ENCODE data around the gene XXYLT1.
"Not testable (repeated sequence)": the region's sequence is repeated elsewhere in the genome, so short reads cannot be mapped to it uniquely, and the experiment has no call there.

XXYLT1 gene

DNA sequence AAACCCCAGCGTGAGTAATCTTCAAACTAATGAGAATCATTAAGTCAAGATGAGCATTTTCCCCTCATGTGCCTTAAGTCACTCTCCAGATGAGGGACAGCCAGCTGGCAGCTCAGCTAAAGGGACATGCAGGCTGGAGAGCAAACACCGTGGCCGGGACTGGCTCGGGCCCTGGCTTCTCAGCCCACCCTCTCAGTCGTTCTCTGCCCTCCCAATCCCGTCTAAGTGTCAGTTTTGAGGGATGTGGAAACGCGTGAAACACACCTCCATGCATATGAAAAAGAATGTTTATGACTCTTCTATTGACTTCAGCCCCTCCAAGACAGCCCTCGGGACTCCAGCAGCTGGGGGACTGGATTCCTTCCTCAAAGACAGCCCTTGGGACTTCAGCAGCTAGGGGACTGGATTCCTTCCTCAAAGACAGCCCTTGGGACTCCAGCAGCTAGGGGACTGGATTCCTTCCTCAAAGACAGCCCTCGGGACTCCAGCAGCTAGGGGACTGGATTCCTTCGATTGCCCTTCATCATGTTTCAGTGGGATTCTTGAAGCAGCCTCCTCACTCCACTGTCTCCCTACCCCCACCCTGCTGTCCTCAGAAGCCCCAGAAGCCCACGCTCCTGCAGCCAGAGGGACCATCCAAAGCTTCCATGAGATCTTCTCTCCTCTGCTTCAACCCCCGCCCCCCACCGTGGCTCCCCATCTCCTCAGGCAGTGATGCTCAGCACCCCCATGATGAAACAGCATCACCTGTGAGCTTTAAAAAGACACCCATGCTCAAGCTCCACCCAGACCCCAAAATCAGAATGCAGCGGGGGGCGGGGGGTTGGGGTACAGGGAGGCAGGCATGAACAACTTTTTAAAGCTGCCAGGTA lies 228.9 kb downstream of the XXYLT1 start:
- DNase-seq (ENCODE audit: low spot score) = no peak

DNA sequence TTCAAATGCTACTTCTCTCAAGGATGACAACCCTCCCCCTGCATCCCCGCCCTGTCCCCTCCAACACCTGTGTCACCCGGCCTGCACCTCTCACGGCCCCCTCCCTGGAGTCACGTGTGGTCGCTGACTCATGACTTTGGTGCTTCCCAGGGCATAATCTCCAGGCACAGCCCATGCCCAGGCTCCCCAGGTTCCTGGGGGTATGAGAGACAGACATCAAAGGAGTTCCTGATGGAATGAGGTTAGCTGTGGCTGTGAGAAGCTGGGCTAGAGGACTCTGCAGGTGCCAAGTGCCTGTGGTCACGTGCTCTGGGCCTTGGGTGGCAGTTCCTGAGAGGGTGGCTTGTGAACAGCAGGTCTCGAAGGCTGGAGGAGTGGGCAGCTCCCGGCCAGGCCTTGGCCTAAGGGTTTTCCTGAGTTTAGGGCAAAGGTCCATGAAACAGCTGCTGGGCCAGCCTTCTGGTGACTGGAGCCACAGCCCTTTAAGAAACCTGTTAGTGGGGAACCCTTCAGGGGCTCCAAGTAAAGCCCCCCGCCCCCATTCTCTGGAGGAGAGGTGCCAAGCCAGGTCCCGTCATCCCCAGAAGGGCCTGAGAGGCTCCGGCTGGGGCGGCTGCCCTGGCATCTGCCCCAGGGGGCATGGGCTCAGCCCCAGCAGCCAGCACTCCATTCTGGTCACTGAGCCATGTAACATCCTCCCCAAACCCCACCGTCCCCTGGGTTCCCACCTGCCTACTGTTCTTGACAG lies 230.0 kb downstream of the XXYLT1 start:
- no peak for DNase-seq (ENCODE audit: low spot score)

DNA sequence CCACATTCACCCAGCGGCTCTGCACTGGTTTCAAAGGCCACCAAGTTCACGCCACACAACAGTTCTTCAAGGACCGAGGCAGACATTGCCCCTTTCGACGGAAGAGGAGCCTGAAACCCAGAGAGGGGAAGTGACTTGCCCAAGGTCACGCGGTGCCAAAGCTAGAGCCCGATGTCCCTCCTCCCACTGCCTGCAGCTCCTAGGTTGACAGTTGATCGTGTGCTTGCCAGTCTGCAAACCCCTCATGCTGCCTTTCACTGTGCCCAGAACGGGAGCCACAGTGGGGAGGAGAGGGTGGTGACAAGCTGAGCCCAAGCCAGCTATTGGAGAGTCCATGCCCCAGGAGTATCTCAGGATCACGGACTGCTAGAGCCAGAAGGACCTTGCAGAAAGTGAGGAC lies 230.9 kb downstream of the XXYLT1 start:
- no peak for DNase-seq (ENCODE audit: low spot score)

DNA sequence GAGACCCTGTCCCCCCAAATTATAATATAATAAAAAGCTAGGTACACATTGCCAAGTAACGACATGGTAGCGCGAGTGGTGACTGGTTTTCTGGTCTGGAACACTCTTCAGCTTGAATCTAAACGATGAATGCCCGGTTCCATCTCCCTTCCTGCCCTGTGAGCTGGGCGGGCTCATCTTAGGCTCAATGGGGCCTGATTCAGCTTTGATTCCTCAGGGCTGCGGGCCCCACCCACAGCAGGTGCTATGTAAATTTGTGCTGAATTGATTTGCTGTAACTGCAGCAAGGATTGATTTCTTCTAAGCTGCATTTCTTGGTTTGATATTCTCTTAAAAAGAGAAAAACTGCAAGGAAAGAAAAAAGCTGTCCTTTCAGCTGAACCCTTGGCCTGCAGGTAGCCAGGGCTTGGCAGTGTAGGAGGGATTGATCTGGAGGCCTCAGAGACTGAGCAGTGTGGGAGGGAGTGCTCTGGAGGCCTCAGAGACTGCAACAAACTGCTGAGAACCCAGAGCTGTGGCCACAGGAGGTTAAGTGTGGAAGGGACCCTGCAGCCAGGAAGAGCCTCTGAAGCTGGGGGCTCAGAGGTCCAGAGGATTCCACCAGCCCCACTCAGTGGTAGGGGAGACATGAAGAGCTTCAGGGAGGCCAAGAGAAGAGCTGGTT lies 231.6 kb downstream of the XXYLT1 start:
- no peak for DNase-seq (ENCODE audit: low spot score)

DNA sequence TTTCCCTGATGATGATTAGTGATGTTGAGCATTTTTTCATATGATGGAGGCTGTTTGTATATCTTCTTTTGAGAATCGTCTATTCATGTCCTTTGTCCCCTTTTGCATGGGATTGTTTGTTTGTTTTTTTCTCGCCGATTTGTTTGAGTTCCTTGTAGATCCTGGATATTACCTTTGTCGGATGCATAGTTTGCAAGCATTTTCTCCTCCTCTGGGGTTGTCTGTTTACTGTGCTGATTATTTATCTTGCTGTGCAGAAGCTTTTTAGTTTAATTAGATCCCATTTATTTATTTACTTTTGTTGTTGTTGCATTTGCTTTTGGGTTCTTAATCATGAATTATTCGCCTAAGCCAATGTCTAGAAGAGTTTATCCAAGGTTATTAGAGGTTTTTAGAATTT lies 232.8 kb downstream of the XXYLT1 start:
- no peak for DNase-seq (ENCODE audit: low spot score)

DNA sequence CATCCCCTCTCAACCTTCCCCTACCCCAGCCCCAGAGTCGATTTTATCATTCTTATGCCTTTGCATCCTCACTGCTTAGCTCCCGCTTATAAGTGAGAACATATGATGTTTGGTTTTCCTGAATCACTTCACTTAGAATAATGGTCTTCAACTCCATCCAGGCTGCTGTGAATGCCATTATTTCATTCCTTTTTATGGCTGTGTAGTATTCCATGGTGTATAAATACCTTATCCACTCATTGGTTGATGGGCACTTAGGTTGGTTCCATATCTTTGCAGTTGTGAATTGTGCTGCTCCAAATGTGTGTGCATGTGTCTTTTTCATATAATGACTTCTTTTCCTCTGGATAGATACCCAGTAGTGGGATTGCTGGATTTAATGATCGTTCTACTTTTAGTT lies 233.4 kb downstream of the XXYLT1 start:
- not testable (repeated sequence) for DNase-seq (ENCODE audit: low spot score)

DNA sequence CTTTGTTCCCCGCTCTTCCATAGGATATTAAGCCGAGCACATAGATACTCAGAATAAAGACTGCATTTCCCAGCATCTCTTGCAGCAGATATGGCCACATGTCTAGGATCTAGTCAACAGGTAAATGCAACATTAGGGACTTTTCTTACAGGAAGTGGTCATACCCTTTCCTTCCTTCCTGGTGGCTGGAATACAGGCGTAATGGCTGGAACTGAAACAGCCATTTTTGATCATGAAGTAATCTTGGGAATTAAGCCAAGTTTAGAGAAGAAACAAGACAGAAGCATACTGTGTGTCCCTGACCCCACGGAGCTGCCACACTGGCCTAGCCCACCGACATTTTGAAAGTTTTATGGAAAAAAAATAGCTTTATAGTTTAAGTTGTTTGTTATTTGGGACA lies 234.0 kb downstream of the XXYLT1 start:
- no peak for DNase-seq (ENCODE audit: low spot score)

DNA sequence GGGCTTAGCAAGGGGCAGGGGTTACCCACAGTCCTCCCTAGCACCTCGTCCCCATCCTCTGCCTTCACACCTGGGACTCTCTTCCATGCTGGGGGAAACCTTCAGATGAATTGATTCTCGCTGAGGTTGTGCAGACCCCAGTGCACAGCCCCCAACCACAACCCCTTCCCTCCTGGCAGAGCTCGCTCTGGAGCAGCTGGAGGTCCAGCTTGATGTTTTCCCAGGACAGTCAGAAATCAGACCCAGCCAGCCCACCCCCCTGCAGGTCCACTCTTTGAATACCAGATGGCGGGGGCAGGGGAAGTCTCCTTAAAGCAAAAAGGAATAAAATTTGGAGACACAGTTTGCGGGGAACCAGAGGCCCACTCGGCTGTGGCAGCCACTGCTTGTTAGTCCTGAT lies 234.4 kb downstream of the XXYLT1 start:
- DNase-seq (ENCODE audit: low spot score) = no peak

DNA sequence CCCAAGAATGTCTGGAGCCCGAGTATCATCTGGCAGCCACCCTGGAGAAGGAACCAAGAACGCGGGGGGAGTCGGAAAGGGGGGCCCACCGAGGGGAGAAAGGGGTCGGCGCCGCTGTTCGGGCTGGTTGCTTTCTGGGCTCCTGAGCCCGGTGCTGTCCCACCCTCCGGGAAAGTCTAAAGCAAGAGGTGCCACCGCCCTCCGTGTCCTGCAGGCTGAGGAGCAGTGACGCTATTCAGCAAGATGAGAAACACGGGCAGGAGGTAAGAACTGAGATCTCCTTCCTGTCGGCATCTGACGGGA lies 234.8 kb downstream of the XXYLT1 start:
- no peak for DNase-seq (ENCODE audit: low spot score)

DNA sequence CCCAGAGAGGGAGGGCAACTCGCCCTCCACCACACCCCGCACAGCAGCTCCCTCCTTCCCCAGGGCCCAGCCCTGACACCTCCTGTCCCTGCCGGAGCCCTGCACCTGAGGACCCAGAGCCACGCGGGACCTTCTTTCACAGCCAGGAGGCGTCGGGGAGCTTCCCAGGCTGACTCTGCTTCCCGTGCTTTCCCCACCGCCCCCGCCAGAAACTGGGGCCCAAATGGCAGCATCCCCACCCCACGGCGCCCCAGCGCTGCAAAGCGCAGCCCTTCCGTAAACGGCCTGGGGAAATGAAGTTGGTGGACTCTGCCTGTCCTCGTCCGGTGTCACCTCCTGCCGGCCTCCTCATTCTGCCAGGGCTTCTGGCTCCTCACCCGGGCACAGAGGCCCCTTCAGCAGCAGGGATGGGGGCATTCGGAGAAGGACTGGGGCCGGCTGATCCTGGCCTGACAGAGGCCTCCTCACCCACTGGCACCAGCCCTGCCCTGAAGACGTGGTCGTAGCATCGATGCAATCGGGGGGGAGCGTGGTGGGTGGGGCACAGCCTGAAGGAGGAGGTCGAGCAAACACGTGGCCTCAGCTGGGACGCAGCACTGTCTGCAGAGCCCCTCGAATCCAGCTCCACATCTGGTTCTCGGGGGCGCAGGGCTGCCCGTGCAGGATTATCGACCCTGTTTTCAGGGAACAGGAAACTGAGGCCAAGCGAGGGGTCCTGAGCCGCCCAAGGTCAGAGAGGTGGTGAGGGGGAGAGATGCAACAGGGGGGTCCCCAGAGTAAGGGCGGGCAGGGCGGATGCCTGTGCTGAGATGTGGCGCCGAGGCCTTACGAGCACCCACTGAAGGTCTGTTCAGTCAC lies 235.4 kb downstream of the XXYLT1 start:
- DNase-seq (ENCODE audit: low spot score) = peak; percentile 64

DNA sequence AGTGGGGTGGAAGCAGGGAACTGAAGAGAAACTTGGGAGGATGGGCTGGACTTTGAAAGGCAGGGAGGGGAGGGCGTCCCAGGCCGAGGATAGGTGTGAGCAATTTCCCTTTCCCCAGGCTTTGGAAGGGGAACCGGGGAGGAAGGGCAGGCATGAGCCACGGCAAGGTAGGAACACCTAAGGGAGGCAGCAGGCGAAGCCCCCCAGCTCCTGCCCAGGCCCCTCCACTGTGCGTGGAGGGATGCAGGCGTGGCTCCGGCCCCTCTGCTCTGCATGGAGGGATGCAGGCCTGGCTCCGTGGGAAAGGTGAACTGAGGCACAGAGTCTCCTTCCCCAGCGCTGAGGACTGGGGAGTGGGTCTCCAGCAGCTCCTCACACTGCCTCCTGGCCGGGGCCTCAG lies 236.4 kb downstream of the XXYLT1 start:
- DNase-seq (ENCODE audit: low spot score) = no peak

DNA sequence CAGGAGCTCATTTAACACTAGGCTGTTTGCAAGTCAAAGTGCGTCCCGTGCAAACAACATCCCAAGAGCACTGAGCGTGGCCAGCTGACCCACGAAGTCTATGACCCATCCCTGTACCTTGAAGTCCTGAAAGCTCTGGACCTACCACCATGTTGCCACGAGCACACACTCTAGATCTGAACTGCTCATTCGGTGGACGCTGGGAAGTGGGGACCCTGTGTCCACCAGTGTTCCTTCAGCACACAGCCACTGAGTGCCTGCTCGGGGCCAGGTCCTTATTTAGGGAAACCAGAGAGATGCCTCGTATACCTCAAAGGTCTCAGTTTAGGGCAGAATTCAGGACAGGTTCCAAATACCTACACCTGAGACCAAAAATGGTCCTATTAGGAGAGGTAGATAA lies 236.9 kb downstream of the XXYLT1 start:
- no peak for DNase-seq (ENCODE audit: low spot score)

DNA sequence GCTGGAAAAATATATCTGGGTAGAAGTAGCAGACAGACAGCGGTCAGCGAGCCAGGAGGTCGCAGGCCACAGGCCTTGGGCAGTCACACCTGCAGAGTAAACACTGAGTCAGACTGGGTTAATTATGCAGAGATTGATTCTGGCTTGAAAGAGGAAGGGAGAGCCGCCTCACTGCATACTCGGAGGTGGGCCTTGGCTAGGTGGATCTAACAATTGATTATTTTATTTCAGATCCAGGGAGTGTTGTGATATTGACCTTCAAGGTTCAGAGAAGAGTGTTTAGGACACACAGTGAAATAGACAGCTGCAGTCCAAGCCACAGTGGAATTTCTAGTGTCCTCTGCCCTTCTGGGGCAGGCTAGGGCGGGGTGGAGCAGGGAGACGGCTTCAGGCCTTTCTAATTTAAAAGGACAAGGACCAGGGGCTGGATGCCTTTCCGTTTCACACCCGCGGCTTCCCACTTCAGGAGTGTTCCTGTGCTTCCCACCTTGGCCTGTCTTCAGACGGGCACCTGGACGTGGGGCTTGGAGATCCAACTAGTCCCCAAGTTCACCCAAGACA lies 237.3 kb downstream of the XXYLT1 start:
- DNase-seq (ENCODE audit: low spot score) = peak; percentile 67

DNA sequence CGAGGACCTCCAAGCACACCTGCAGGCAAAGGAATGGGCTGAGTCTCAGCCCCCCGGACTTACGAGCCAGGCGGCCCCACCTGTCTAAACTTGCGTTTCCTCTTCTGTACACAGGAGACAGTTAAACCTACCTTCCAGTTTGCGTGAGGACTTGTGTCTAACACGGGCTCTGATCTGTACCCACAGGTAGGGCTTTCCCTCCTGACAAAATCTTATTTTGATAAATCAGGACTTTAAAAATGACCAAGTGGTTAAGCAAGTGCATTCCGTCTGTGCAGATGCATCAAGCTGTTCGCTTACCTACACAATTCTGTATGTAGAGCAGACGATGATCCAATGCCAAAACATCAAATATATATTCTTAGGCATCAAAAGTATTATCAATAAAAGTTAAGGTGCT lies 238.0 kb downstream of the XXYLT1 start:
- DNase-seq (ENCODE audit: low spot score) = no peak

DNA sequence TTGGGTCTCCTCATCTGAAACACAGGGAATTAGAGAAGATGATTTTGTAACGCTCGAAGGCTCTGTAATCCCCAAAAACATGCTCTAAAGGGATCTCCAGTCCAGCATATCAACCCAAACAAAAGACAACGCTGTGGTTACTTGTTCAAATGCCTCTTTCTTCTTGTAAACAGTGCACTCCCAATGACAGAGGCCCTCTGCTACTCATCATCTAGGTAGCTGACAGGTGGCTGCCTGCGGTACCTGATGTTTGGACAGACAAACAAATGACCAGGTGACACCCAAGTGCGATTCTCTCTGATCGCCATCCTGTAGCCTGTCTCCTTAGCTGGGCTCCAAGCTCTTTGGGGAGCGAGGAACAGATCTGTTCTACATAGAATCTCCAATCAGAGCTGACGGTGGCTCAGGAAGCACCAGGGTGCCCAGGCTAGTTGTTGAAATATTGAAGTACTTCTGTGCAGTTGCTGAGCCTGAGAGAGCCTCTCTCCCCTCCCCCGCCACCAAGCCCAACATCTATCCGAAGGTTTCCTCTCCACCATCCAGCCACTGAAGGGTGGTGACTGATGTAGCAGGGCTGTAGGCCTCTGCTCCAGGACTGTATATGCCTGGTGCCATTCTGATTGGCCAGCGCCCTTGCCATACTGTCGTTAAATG lies 238.7 kb downstream of the XXYLT1 start:
- DNase-seq (ENCODE audit: low spot score) = no peak

DNA sequence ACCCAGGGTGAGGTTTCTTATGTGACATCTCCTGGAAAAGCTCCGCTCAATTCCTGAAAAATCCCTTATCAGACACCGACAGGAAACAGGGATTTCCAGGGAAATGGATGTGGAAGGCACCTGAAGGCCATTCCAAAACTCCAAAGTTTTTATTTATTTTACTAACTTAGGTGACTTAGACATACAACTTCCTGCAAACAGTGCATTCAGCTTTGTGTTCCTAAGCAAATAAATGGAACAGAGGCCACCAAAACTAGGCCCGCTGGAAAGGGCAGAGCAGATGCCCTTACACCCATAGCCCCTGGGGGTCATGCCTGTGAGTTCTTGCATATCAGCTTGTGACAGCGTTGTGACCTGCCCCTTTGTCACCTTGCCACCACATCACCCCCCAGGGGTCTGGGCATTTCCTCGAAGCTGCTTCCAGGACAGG lies 239.4 kb downstream of the XXYLT1 start:
- peak; percentile 56 for DNase-seq (ENCODE audit: low spot score)

DNA sequence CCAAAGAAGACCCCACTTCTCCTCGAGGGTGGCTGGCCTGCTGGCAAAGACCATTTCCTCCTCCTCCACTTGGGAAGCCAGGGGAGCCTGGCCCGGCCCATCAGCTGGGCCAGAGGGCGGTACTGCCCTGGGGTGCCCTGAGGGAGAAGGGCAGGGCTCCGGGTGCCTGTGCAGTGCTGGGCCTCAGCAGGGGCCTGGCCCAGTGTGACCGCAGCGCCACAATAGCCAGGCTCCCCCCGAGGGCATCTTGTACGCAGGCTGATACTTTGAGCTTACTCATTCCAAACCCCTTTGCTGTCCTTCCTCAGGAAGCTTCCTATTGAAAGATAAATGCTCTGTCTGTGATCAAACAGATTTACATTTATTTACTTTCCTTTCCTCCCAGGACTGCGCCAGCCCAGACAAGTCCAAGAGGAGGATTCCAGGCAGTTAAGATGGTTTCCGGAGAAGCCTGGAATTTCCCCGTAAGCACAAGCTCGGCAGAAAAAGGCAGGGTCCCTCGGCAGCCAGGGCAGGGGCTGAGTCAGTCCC lies 240.1 kb downstream of the XXYLT1 start:
- no peak for DNase-seq (ENCODE audit: low spot score)

DNA sequence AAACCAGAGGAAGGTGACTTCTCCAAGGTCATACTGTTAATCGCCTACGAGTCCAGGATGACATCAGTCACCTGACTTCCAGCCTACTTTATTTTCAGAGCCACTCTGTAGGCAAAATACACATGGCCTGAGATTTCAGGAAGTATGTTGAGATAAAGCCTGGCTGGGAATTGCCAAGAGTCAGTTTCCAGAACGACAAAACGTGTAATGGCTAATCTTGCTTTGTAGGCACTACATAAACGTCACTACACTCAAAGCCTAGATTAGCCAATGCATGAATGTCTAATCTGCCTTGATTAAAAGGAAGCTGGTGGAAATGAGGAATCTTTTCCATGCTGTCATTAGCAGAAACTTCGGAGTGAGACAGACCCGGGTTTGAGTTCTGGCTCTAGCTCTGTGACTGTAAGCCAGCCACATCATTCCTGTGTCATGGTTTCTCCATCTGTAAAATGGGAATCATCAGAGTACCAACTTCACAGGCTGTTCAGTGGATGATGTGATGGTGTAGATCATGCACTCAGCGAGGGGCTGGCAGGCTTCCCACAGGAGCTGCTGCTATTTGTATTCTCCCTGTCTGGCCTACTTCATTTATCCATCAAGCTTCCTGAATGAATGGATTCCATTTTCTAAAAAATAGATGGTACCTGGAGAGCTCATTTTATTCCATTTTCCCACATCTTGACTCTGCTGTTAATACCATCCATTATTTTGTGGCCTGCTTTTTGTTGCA lies 241.9 kb downstream of the XXYLT1 start:
- no peak for DNase-seq (ENCODE audit: low spot score)

DNA sequence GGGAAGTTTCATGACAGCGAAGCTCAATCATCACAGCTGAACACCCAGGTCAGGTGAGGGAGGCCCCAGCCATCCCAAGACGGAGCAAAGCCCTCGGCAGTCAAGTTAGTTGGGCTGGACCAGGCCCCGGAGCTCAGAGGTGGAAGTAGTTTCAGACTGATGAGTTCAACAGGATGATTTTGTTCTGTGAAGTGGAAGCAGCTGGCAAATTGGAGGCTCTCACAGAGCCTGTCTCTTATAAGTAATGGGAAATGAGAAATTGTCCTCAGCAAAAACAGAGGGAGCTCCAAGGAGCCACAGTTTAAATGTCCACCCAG lies 245.1 kb downstream of the XXYLT1 start:
- no peak for DNase-seq (ENCODE audit: low spot score)

DNA sequence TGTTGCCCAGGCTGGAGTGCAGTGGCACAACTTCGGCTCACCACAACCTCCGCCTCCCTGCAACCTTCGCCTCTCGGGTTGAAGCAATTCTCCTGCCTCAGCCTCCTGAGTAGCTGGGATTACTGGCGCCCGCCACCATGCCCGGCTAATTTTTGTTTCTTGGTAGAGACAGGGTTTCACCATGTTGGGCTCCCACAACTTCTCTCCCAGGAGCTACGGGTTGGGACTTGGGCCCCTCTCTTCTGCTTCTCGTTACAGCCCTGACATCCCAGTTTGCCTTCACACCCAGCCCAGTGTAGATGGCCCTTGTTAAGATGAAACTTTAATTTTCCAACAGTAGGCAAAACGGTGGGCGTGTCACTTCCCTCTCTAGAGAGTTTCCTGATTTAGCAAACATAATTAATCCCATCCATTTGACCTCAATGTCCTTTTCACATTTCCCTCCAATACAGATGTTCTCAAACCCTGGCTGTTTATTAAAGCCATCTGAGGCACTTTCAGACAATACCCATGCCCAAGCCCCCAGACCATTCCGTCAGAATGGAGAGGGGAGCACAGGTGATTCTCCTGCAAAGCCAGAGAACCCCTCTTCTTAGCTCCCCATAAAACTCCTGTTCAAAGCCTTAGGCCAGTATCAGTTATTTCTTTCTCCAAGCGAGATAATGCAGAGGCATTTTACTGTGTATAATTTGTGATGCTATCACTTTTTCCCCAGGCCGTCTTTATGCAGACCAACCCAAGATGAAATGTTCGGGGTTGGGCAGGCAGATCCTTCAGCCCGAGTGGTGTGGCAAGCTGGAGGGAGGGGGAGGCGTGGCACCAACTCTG lies 245.7 kb downstream of the XXYLT1 start:
- no peak for DNase-seq (ENCODE audit: low spot score)

All from HuH-7 (cell line).